ENCODE results near the gene AQP7. TPM values are rescaled to one million over a fixed set of nuclear protein-coding genes. Genes with fewer than 3 reads are reported as not detected.

AQP7 gene
- total RNA-seq, 2 experiments from 2014 or later = 2.2 TPM; not detected in 1

GRCh38 chr9:33440609-33441008 lies 38.2 kb upstream of the AQP7 start:
- Histone ChIP-seq H3K36me3 (ENCODE audit: insufficient read depth, low read length) (no peaks in the 10 kb centered on the region), H4K20me1 (ENCODE audit: insufficient read depth, low read length) (no peaks in the 10 kb centered on the region), H3K9me2 (ENCODE audit: insufficient read depth, low read length) (no peaks in the 10 kb centered on the region), H3K27ac (ENCODE audit: low read depth, low read length, poor library complexity, severe bottlenecking) (no peak overlapping the region), H3K79me2 (ENCODE audit: insufficient read depth, low read depth, low read length) (no peaks in the 10 kb centered on the region), H3K4me1 (ENCODE audit: insufficient read depth, low read length, poor library complexity, severe bottlenecking) (peaks cover 8% of the 10 kb centered on the region), H3K4me3 (ENCODE audit: low read depth, low read length, poor library complexity, severe bottlenecking) (no peak overlapping the region), H2AFZ (ENCODE audit: low read length) (no peak overlapping the region), H3K9me3 (ENCODE audit: low read length) (no peaks in the 10 kb centered on the region), H3K4me2 (ENCODE audit: low read length) (no peak overlapping the region)
- BruUV-seq (replicated peaks) = no TSS peak
- CTCF ChIA-PET (ENCODE audit: unreplicated experiment) = interaction anchor here (0.7 kb wide), 1 partner anchor 24 kb away, joined by 3 read pairs; no protein-coding TSS in a partner anchor
- POLR2A ChIA-PET = interaction anchor here (0.7 to 1.0 kb wide), 3 partner anchors 12 to 34 kb away, joined by 3 to 6 read pairs (median 4); partner anchors contain the start of gene NOL6
- no peak for DNase-seq (ENCODE audit: low spot score)
- no peak for TF ChIP-seq EZH2phosphoT487 (IDR thresholded peaks at IDR 0.05; ENCODE audit: borderline replicate concordance, low read depth, low read length)
- TF ChIP-seq CTCF (conservative IDR thresholded peaks at IDR 0.05; ENCODE audit: low read length) = no peak
- intact Hi-C loops (cut with micrococcal nuclease; ENCODE audit: unreplicated experiment) = no loop called here

GRCh38 chr9:33440204-33440603 lies 37.8 kb upstream of the AQP7 start:
- POLR2A ChIA-PET = interaction anchor here (0.7 to 1.0 kb wide), 2 partner anchors 16 to 34 kb away, joined by 3 to 6 read pairs; partner anchors contain the start of gene NOL6
- H3K79me2 ChIP-seq (ENCODE audit: insufficient read depth, low read depth, low read length) = no peaks in the 10 kb centered on the region
- no peak overlapping the region for H2AFZ ChIP-seq (ENCODE audit: low read length)
- H3K4me2 ChIP-seq (ENCODE audit: low read length) = no peak overlapping the region
- no peaks in the 10 kb centered on the region for H4K20me1 ChIP-seq (ENCODE audit: insufficient read depth, low read length)
- BruUV-seq (replicated peaks) = no TSS peak
- intact Hi-C loops (cut with micrococcal nuclease; ENCODE audit: unreplicated experiment) = no loop called here
- H3K9me3 ChIP-seq (ENCODE audit: low read length) = no peaks in the 10 kb centered on the region
- no peak overlapping the region for H3K4me3 ChIP-seq (ENCODE audit: low read depth, low read length, poor library complexity, severe bottlenecking)
- H3K9me2 ChIP-seq (ENCODE audit: insufficient read depth, low read length) = no peaks in the 10 kb centered on the region
- no peak for TF ChIP-seq EZH2phosphoT487 (IDR thresholded peaks at IDR 0.05; ENCODE audit: borderline replicate concordance, low read depth, low read length)
- no peak for DNase-seq (ENCODE audit: low spot score)
- H3K36me3 ChIP-seq (ENCODE audit: insufficient read depth, low read length) = no peaks in the 10 kb centered on the region
- no peak overlapping the region for H3K27ac ChIP-seq (ENCODE audit: low read depth, low read length, poor library complexity, severe bottlenecking)
- H3K4me1 ChIP-seq (ENCODE audit: insufficient read depth, low read length, poor library complexity, severe bottlenecking) = peaks cover 4% of the 10 kb centered on the region
- CTCF ChIA-PET (ENCODE audit: unreplicated experiment) = interaction anchor here (0.7 kb wide), 1 partner anchor 24 kb away, joined by 3 read pairs; no protein-coding TSS in a partner anchor

GRCh38 chr9:33439731-33440130 lies 37.4 kb upstream of the AQP7 start:
- peaks cover 4% of the 10 kb centered on the region for H3K4me1 ChIP-seq (ENCODE audit: insufficient read depth, low read length, poor library complexity, severe bottlenecking)
- CTCF ChIA-PET (ENCODE audit: unreplicated experiment) = interaction anchor here (0.7 kb wide), 1 partner anchor 24 kb away, joined by 3 read pairs; no protein-coding TSS in a partner anchor
- H3K4me3 ChIP-seq (ENCODE audit: low read depth, low read length, poor library complexity, severe bottlenecking) = no peak overlapping the region
- no peaks in the 10 kb centered on the region for H3K9me2 ChIP-seq (ENCODE audit: insufficient read depth, low read length)
- no TSS peak for BruUV-seq (replicated peaks)
- no peaks in the 10 kb centered on the region for H3K36me3 ChIP-seq (ENCODE audit: insufficient read depth, low read length)
- intact Hi-C loops (cut with micrococcal nuclease; ENCODE audit: unreplicated experiment) = no loop called here
- no peaks in the 10 kb centered on the region for H4K20me1 ChIP-seq (ENCODE audit: insufficient read depth, low read length)
- POLR2A ChIA-PET = interaction anchor here (0.6 to 1.0 kb wide), 3 partner anchors 16 to 34 kb away, joined by 3 to 6 read pairs (median 3); partner anchors contain the start of gene NOL6
- H3K79me2 ChIP-seq (ENCODE audit: insufficient read depth, low read depth, low read length) = no peaks in the 10 kb centered on the region
- no peak overlapping the region for H3K4me2 ChIP-seq (ENCODE audit: low read length)
- no peak for DNase-seq (ENCODE audit: low spot score)
- TF ChIP-seq EZH2phosphoT487 (IDR thresholded peaks at IDR 0.05; ENCODE audit: borderline replicate concordance, low read depth, low read length) (no peak), CTCF (conservative IDR thresholded peaks at IDR 0.05; ENCODE audit: low read length) (no peak)
- H3K27ac ChIP-seq (ENCODE audit: low read depth, low read length, poor library complexity, severe bottlenecking) = no peak overlapping the region
- no peak overlapping the region for H2AFZ ChIP-seq (ENCODE audit: low read length)
- H3K9me3 ChIP-seq (ENCODE audit: low read length) = no peaks in the 10 kb centered on the region
